Measurements from ENCODE around the gene SASH3.

DNA sequence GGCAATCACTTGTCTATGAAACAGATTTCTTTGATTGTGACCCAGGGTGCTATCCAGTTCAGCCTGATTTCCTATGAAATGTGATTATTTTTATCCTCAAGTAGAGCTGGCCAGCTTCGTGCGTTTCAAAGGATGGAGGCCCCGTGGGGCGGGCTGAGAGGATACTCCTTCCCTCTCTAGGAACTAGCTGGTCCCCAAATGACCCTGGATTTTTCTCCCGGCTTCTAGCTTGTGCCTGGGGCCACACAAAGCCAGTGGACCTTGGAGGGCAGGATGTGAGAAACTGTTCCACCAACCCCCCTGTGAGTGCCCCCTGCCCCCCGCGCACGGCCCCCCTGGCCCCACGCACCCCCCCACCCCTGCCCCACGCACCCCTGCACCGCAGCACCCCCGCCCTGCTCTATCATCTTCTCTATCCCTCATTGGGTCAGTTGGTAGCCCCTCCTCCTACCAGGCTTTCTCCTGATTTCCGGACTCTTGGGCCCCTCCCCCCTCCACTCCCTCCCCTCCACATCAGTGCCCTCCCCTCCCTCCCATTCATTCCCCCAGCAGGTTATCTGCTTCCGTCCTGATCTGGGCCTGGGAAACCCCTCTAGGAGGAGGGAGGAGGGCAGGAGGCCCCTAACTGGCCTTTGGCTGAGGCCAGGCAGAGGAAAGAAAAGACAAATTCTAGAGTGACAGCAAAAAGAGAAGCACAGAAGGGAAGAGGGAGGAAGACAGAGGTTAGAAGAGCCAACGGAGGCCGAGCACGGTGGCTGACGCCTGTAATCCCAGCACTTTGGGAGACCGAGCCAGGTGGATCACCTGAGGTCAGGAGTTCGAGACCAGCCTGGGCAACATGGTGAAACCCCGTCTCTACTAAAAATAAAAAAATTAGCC is 37.6 kb upstream of the SASH3 start:
- TF ChIP-seq EZH2 (IDR thresholded peaks at IDR 0.05; ENCODE audit: insufficient read depth, low read length): no peak
- TF ChIP-seq, protein P1, sequence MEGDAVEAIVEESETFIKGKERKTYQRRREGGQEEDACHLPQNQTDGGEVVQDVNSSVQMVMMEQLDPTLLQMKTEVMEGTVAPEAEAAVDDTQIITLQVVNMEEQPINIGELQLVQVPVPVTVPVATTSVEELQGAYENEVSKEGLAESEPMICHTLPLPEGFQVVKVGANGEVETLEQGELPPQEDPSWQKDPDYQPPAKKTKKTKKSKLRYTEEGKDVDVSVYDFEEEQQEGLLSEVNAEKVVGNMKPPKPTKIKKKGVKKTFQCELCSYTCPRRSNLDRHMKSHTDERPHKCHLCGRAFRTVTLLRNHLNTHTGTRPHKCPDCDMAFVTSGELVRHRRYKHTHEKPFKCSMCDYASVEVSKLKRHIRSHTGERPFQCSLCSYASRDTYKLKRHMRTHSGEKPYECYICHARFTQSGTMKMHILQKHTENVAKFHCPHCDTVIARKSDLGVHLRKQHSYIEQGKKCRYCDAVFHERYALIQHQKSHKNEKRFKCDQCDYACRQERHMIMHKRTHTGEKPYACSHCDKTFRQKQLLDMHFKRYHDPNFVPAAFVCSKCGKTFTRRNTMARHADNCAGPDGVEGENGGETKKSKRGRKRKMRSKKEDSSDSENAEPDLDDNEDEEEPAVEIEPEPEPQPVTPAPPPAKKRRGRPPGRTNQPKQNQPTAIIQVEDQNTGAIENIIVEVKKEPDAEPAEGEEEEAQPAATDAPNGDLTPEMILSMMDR (IDR thresholded peaks at IDR 0.05; ENCODE audit: insufficient read depth, low read depth, low read length): no peak
